ENCODE measurements around the gene RCL1. TPM values are rescaled to one million over a fixed set of nuclear protein-coding genes. Genes with fewer than 3 reads are reported as not detected.

Gene RCL1
- total RNA-seq, 1 donor, result 10.4 TPM

GRCh38 chr9:4826417-4827166 is 33.8 kb downstream of the RCL1 start:
- H3K4me3 ChIP-seq (ENCODE audit: low read depth, low read length), result no peak overlapping the region
- no peak for DNase-seq (ENCODE audit: low read depth)
- TF ChIP-seq CTCF (IDR thresholded peaks at IDR 0.05; ENCODE audit: insufficient read depth, low read depth, low read length), result no peak

GRCh38 chr9:4827224-4827623 is 34.5 kb downstream of the RCL1 start:
- DNase-seq (ENCODE audit: low read depth), result no peak
- no peak overlapping the region for H3K4me3 ChIP-seq (ENCODE audit: low read depth, low read length)
- no peak for TF ChIP-seq CTCF (IDR thresholded peaks at IDR 0.05; ENCODE audit: insufficient read depth, low read depth, low read length)

- no peak for TF ChIP-seq CTCF (IDR thresholded peaks at IDR 0.05; ENCODE audit: insufficient read depth, low read depth, low read length)
- no peak overlapping the region for H3K4me3 ChIP-seq (ENCODE audit: low read depth, low read length)
- DNase-seq (ENCODE audit: low read depth), result peak; percentile 60
These were observed 36.0 kb downstream of the RCL1 start for GRCh38 chr9:4828761-4829160.

- no peak overlapping the region for H3K4me3 ChIP-seq (ENCODE audit: low read depth, low read length)
- DNase-seq (ENCODE audit: low read depth), result peak; percentile 47
- no peak for TF ChIP-seq CTCF (IDR thresholded peaks at IDR 0.05; ENCODE audit: insufficient read depth, low read depth, low read length)
These were observed 37.2 kb downstream of the RCL1 start for GRCh38 chr9:4829969-4830368.

- no peak for TF ChIP-seq CTCF (IDR thresholded peaks at IDR 0.05; ENCODE audit: insufficient read depth, low read depth, low read length)
- H3K4me3 ChIP-seq (ENCODE audit: low read depth, low read length), result no peak overlapping the region
- DNase-seq (ENCODE audit: low read depth), result no peak
These were observed 38.0 kb downstream of the RCL1 start for GRCh38 chr9:4830699-4831098.

GRCh38 chr9:4831119-4831518 is 38.4 kb downstream of the RCL1 start:
- no peak overlapping the region for H3K4me3 ChIP-seq (ENCODE audit: low read depth, low read length)
- no peak for TF ChIP-seq CTCF (IDR thresholded peaks at IDR 0.05; ENCODE audit: insufficient read depth, low read depth, low read length)
- DNase-seq (ENCODE audit: low read depth), result no peak

- H3K4me3 ChIP-seq (ENCODE audit: low read depth, low read length), result no peak overlapping the region
- no peak for DNase-seq (ENCODE audit: low read depth)
- TF ChIP-seq CTCF (IDR thresholded peaks at IDR 0.05; ENCODE audit: insufficient read depth, low read depth, low read length), result no peak
These were observed 39.2 kb downstream of the RCL1 start for GRCh38 chr9:4831944-4832343.

All from fibroblast of villous mesenchyme (primary cell).